ENCODE results near the gene FSD2.
A peak's percentile ranks its signal among the peaks of the same experiment; 100 is the strongest.
"Not testable (repeated sequence)": the region's sequence is repeated elsewhere in the genome, so short reads cannot be mapped to it uniquely, and the experiment has no call there.

FSD2 gene

DNA sequence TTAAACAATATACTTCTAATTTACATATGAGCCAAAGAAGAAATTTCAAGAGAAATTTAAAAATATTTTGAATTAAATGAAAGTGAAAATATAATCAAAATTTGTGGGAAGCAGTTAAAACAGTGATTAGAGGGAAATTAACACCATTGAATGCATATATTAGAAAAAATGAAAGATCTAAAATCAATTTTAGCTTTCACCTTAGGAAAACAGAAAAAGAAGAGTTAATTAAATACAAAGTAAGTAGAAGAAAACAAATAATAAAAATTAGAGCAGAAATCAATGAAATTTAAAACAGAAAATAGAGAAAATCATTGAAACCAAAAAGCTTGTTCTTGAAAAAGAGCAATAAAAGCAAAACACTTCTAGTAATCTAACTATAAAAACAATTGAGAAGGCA is 57.6 kb downstream of the FSD2 start:
- no peak for DNase-seq

DNA sequence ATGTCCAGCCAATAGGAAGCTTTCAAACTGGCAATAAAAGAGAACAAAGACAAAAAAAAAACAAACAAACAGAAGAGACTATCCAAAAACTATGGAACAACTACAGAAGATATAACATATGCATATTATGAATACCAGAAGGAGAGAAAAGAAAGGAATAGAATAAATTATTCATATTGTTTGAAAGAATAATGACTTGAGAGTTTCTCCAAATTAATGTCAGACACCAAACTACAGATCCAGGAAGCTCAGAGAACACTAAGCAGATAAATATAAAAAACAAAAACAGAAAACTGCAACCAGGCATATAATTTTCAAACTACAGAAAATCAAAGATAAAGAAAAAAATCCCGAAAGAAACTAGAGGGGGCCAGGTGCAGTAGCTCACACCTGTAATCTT is 62.1 kb downstream of the FSD2 start:
- no peak for DNase-seq

GRCh38 chr15:82742134-82742533 is 63.7 kb downstream of the FSD2 start:
- DNase-seq: no peak

- no peak for DNase-seq
Observed at GRCh38 chr15:82739086-82739485, 66.8 kb downstream of the FSD2 start.

- peak in 1 of 51 donors; percentile 1 for DNase-seq
Observed at GRCh38 chr15:82737975-82738374, 67.9 kb downstream of the FSD2 start.

GRCh38 chr15:82731527-82731926 is 74.3 kb downstream of the FSD2 start:
- no peak for DNase-seq

GRCh38 chr15:82730022-82730530 is 75.8 kb downstream of the FSD2 start:
- DNase-seq: no peak

DNA sequence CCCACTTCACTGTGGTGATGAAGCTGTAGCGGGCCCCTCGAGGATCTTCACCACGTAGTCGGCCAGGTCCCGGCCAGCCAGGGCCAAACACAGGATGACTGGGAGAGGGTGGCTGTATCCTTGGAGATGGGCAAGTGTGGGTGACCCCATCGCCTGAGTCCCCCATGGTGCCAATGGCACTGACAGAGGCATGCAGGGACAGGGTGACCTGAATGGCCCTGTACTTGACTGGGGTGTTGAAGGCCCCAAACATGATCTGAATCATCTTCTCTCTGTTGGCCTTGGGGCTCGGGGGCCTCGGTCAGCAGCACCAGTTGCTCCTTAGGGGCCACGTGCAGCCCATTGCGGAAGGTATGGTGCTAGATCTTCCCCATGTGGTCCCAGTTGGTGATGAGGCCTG is 79.1 kb downstream of the FSD2 start:
- no peak for DNase-seq

DNA sequence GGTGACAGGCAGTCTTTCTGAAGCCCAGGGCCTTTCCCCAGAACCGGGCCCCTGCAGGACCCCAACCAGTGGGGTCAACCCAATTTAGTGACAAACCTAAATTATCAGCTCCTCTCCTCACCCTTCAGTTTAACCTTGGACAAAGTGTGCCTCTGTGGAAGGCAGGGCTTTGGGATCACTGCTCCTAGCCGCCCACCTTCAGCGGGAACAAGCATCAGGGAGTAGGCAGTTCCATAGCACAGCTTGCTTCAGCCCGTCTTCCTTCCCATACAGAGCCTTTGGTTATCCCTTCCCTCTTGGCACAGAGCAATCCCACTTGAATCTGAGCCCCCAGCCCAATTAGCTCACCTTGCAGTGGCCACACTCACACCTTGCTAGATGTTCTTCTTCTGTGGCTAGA is 90.9 kb downstream of the FSD2 start:
- DNase-seq: no peak

DNA sequence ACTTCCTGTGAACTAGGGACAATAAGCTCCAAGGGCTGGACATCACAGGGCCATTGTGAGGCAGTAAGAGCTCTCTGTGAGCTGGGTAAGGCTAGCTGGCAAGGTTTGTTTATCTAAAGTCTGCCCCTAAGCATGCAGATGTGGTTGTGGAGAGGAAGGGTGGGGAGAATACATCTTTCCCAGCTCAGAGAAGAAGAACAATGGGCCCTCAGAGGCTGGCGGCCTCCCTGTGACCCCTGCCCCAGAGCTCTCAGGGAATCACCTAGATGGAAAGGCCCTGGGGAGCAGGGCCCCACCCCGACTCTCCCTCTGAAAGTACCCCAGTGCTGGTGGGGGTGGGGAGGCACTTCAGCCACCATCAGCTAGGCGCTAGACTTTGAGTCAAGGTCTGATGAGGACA is 91.9 kb downstream of the FSD2 start:
- DNase-seq: no peak

DNA sequence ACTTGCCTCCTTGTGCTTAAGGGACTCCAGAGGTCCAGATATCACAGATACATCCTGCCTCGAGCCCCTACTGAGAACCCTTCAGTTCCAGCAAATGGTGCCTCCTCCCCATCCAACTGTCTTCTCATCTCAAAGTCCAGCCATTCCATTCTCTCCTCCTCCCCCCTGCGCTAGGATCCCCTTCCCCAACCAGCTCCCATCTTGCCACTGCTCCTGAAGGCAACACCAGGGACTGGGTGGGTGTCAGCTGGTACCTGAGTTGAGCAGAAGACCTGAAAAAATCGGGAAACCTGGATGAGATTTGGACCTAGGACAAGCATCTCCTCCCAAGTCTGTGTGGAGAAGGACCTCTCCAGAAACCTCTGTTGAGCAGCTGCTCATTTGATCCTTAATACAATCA is 93.8 kb downstream of the FSD2 start:
- no peak for DNase-seq

GRCh38 chr15:82710926-82711490 is 94.9 kb downstream of the FSD2 start:
- no peak for DNase-seq

GRCh38 chr15:82710208-82710555 is 95.7 kb downstream of the FSD2 start:
- DNase-seq: no peak

- DNase-seq: peak in 46 of 51 donors; percentile 8 to 82 (median 48)
Observed at GRCh38 chr15:82709421-82710207, 96.3 kb downstream of the FSD2 start, which contains the start of gene AP3B2. TSS of gene AP3B2 (minus strand) at chr15:82709875. CDS start at chr15:82709706, 169 bp downstream.

- DNase-seq: peak in 7 of 51 donors; percentile 29 to 50 (median 35)
Observed at GRCh38 chr15:82709081-82709420, 96.8 kb downstream of the FSD2 start.

GRCh38 chr15:82705856-82706255 is 100.0 kb downstream of the FSD2 start:
- DNase-seq: not testable (repeated sequence)

All from hypothalamus (tissue), 51 donors.